Loucy (cell line): ENCODE measurements around the gene PAFAH1B2.

ENCODE experiments used
- CTCF ChIP-seq: fragments of 200-600 bp; sonication (generic); conservative IDR thresholded peaks from 2 replicates; pipeline ENCODE4 v1.5.1; 2014; ENCODE audit warnings: mild to moderate bottlenecking, antibody characterized with exemption, low read length
- EZH2phosphoT487 ChIP-seq: fragments of 200-600 bp; IDR thresholded peaks from 2 replicates; pipeline ENCODE4 v1.6.1; 2018; ENCODE audit warnings: antibody characterized with exemption, mild to moderate bottlenecking, moderate library complexity, borderline replicate concordance

GRCh38 chr11:117099696-117100095 lies 44.4 kb upstream of the PAFAH1B2 start:
- TF ChIP-seq CTCF (no peak), EZH2phosphoT487 (no peak)
